ENCODE results near the gene RXRA. TPM values are rescaled to one million over a fixed set of nuclear protein-coding genes. Genes with fewer than 3 reads are reported as not detected.

RXRA gene
- polyA plus RNA-seq, 1 donor from 2014 or later: 2.7 TPM

- no peaks in the 10 kb centered on the region for H3K36me3 ChIP-seq (ENCODE audit: insufficient read depth, low read length)
- no peaks in the 10 kb centered on the region for H4K20me1 ChIP-seq (ENCODE audit: insufficient read depth)
- H3K27ac ChIP-seq (ENCODE audit: low read length): no peak overlapping the region
- no peaks in the 10 kb centered on the region for H3F3A ChIP-seq (ENCODE audit: insufficient read depth, low read length, poor library complexity, severe bottlenecking)
- TF ChIP-seq EP300 (conservative IDR thresholded peaks at IDR 0.05; ENCODE audit: poor library complexity, severe bottlenecking) (no peak), TAF1 (IDR thresholded peaks at IDR 0.05; ENCODE audit: low read depth) (no peak), EZH2 (IDR thresholded peaks at IDR 0.05; ENCODE audit: borderline replicate concordance, insufficient read depth, low read length, poor library complexity, severe bottlenecking) (no peak), SMC3 (conservative IDR thresholded peaks at IDR 0.05; ENCODE audit: poor library complexity) (no peak), POLR2AphosphoS5 (IDR thresholded peaks at IDR 0.05) (no peak), MXI1 (conservative IDR thresholded peaks at IDR 0.05; ENCODE audit: poor library complexity, severe bottlenecking) (no peak), RAD21 (conservative IDR thresholded peaks at IDR 0.05) (no peak)
- TF ChIP-seq, protein P1, sequence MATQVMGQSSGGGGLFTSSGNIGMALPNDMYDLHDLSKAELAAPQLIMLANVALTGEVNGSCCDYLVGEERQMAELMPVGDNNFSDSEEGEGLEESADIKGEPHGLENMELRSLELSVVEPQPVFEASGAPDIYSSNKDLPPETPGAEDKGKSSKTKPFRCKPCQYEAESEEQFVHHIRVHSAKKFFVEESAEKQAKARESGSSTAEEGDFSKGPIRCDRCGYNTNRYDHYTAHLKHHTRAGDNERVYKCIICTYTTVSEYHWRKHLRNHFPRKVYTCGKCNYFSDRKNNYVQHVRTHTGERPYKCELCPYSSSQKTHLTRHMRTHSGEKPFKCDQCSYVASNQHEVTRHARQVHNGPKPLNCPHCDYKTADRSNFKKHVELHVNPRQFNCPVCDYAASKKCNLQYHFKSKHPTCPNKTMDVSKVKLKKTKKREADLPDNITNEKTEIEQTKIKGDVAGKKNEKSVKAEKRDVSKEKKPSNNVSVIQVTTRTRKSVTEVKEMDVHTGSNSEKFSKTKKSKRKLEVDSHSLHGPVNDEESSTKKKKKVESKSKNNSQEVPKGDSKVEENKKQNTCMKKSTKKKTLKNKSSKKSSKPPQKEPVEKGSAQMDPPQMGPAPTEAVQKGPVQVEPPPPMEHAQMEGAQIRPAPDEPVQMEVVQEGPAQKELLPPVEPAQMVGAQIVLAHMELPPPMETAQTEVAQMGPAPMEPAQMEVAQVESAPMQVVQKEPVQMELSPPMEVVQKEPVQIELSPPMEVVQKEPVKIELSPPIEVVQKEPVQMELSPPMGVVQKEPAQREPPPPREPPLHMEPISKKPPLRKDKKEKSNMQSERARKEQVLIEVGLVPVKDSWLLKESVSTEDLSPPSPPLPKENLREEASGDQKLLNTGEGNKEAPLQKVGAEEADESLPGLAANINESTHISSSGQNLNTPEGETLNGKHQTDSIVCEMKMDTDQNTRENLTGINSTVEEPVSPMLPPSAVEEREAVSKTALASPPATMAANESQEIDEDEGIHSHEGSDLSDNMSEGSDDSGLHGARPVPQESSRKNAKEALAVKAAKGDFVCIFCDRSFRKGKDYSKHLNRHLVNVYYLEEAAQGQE (IDR thresholded peaks at IDR 0.05; ENCODE audit: borderline replicate concordance): no peak
- TF ChIP-seq, protein P2, sequence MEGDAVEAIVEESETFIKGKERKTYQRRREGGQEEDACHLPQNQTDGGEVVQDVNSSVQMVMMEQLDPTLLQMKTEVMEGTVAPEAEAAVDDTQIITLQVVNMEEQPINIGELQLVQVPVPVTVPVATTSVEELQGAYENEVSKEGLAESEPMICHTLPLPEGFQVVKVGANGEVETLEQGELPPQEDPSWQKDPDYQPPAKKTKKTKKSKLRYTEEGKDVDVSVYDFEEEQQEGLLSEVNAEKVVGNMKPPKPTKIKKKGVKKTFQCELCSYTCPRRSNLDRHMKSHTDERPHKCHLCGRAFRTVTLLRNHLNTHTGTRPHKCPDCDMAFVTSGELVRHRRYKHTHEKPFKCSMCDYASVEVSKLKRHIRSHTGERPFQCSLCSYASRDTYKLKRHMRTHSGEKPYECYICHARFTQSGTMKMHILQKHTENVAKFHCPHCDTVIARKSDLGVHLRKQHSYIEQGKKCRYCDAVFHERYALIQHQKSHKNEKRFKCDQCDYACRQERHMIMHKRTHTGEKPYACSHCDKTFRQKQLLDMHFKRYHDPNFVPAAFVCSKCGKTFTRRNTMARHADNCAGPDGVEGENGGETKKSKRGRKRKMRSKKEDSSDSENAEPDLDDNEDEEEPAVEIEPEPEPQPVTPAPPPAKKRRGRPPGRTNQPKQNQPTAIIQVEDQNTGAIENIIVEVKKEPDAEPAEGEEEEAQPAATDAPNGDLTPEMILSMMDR (IDR thresholded peaks at IDR 0.05; ENCODE audit: poor library complexity, severe bottlenecking): no peak
- no peak overlapping the region for H3K4me3 ChIP-seq (ENCODE audit: low read length)
- no peaks in the 10 kb centered on the region for H3K9me2 ChIP-seq (ENCODE audit: insufficient read depth, low read length)
- no peaks in the 10 kb centered on the region for H3K79me2 ChIP-seq (replicated peaks; ENCODE audit: insufficient read depth, low read length)
- H3K4me2 ChIP-seq (ENCODE audit: low read length): no peak overlapping the region
- H3K27me3 ChIP-seq (ENCODE audit: insufficient read depth, low read depth, low read length): no peaks in the 10 kb centered on the region
- no peak overlapping the region for H2AFZ ChIP-seq (ENCODE audit: low read depth, low read length)
- H3K9me3 ChIP-seq (ENCODE audit: low read length): no peaks in the 10 kb centered on the region
- no peak overlapping the region for H3K9ac ChIP-seq (ENCODE audit: low read length)
Observed at GRCh38 chr9:134297576-134297975, 28.7 kb upstream of the RXRA start.

DNA sequence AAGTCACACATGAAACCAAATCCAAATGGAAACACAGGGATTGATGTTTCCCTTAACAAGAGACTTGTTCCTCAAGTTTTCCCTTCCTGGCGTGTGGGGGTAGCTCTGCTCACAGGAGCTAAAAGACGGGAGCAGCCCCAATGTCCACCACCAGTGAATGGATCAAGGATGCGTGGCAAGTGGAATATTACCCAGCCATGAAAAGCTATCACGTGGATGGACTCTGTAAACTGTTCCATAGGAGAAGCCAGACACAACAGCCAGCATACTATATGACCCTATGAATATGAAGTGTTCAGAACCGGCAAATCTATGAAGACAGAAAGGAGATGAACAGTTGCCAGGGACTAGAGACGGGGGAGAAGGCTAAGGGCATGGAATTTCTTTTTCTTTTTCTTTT is 28.3 kb upstream of the RXRA start:
- H4K20me1 ChIP-seq (ENCODE audit: insufficient read depth): no peaks in the 10 kb centered on the region
- H3K4me3 ChIP-seq (ENCODE audit: low read length): no peak overlapping the region
- H3K27me3 ChIP-seq (ENCODE audit: insufficient read depth, low read depth, low read length): no peaks in the 10 kb centered on the region
- TF ChIP-seq SMC3 (conservative IDR thresholded peaks at IDR 0.05; ENCODE audit: poor library complexity) (no peak), TAF1 (IDR thresholded peaks at IDR 0.05; ENCODE audit: low read depth) (no peak), EP300 (conservative IDR thresholded peaks at IDR 0.05; ENCODE audit: poor library complexity, severe bottlenecking) (no peak), MXI1 (conservative IDR thresholded peaks at IDR 0.05; ENCODE audit: poor library complexity, severe bottlenecking) (no peak), EZH2 (IDR thresholded peaks at IDR 0.05; ENCODE audit: borderline replicate concordance, insufficient read depth, low read length, poor library complexity, severe bottlenecking) (no peak), POLR2AphosphoS5 (IDR thresholded peaks at IDR 0.05) (no peak), RAD21 (conservative IDR thresholded peaks at IDR 0.05) (no peak)
- TF ChIP-seq, protein P2 (IDR thresholded peaks at IDR 0.05; ENCODE audit: poor library complexity, severe bottlenecking): no peak
- TF ChIP-seq, protein P1 (IDR thresholded peaks at IDR 0.05; ENCODE audit: borderline replicate concordance): no peak
- no peak overlapping the region for H3K27ac ChIP-seq (ENCODE audit: low read length)
- H3K9me2 ChIP-seq (ENCODE audit: insufficient read depth, low read length): no peaks in the 10 kb centered on the region
- no peak overlapping the region for H2AFZ ChIP-seq (ENCODE audit: low read depth, low read length)
- no peaks in the 10 kb centered on the region for H3F3A ChIP-seq (ENCODE audit: insufficient read depth, low read length, poor library complexity, severe bottlenecking)
- H3K36me3 ChIP-seq (ENCODE audit: insufficient read depth, low read length): no peaks in the 10 kb centered on the region
- no peak overlapping the region for H3K4me2 ChIP-seq (ENCODE audit: low read length)
- H3K9ac ChIP-seq (ENCODE audit: low read length): no peak overlapping the region
- no peaks in the 10 kb centered on the region for H3K79me2 ChIP-seq (replicated peaks; ENCODE audit: insufficient read depth, low read length)
- no peaks in the 10 kb centered on the region for H3K9me3 ChIP-seq (ENCODE audit: low read length)
